PC-9 (cell line): ENCODE results near the gene HSD17B11. TPM values are rescaled to one million over a fixed set of nuclear protein-coding genes. Genes with fewer than 3 reads are reported as not detected.
"Not testable (repeated sequence)": the region's sequence is repeated elsewhere in the genome, so short reads cannot be mapped to it uniquely, and the experiment has no call there.

ENCODE experiments used
- BruUV-seq: library from RNA; stranded (reverse); fragments of 400-500 nt; replicated peaks from 2 replicates; lab custom pipeline; 2021; lab: Mats Ljungman, UMichigan
- CTCF ChIA-PET: fragments of 300-600 bp; sonication (Branson Sonifier 250); formaldehyde crosslinking; loops from one replicate; lab custom pipeline; 2022; ENCODE audit warnings: antibody characterized with exemption; lab: Charles Lee
- POLR2A ChIA-PET: fragments of 300-600 bp; sonication (Branson Sonifier 250); formaldehyde crosslinking; loops from one replicate; lab custom pipeline; 2022; ENCODE audit warnings: antibody characterized with exemption; ENCODE audit not compliant: unreplicated experiment; lab: Charles Lee
- DNase-seq, 2 experiments: peaks; one replicate each; pipeline versions ENCODE4 v3.0.0 to v3.0.0-alpha.2; 2015 to 2022; ENCODE audit warnings: mixed read lengths in 1 of 2
- H2AFZ ChIP-seq: fragments of 200-600 bp; sonication (generic); 2 replicates; pipeline ENCODE4 v1.8.1; 2017; ENCODE audit warnings: antibody characterized with exemption
- H3F3A ChIP-seq: fragments of 200-600 bp; sonication (generic); 2 replicates; pipeline ENCODE4 v1.8.1; 2017; ENCODE audit warnings: antibody characterized with exemption, mild to moderate bottlenecking, low read depth; ENCODE audit not compliant: insufficient read depth
- H3K27ac ChIP-seq: fragments of 200-600 bp; sonication (generic); 2 replicates; pipeline ENCODE4 v1.6.1; 2016; ENCODE audit warnings: mixed run types
- H3K27me3 ChIP-seq: fragments of 200-600 bp; sonication (generic); 2 replicates; pipeline ENCODE4 v1.6.1; 2016; ENCODE audit warnings: low read depth, mixed run types; ENCODE audit not compliant: insufficient read depth
- H3K36me3 ChIP-seq: fragments of 200-600 bp; sonication (generic); 2 replicates; pipeline ENCODE4 v1.6.1; 2016; ENCODE audit warnings: low read depth, mixed run types
- H3K4me1 ChIP-seq: fragments of 200-600 bp; sonication (generic); replicated peaks from 2 replicates; pipeline ENCODE4 v1.6.1; 2016; ENCODE audit warnings: mixed run types; ENCODE audit not compliant: insufficient read depth
- H3K4me2 ChIP-seq: fragments of 200-600 bp; sonication (generic); 2 replicates; pipeline ENCODE4 v1.6.1; 2017; ENCODE audit warnings: mixed run types
- H3K4me3 ChIP-seq: fragments of 200-600 bp; sonication (generic); 2 replicates; pipeline ENCODE4 v1.6.1; 2016; ENCODE audit warnings: mixed run types
- H3K79me2 ChIP-seq: fragments of 200-600 bp; sonication (generic); 2 replicates; pipeline ENCODE4 v1.6.1; 2017; ENCODE audit warnings: low read depth, mixed run types
- H3K9me2 ChIP-seq: fragments of 200-600 bp; sonication (generic); 2 replicates; pipeline ENCODE4 v1.8.1; 2017; ENCODE audit warnings: mild to moderate bottlenecking; ENCODE audit not compliant: insufficient read depth
- H3K9me3 ChIP-seq: fragments of 200-600 bp; sonication (generic); 2 replicates; pipeline ENCODE4 v1.8.1; 2016; ENCODE audit warnings: low read depth; ENCODE audit not compliant: insufficient read depth
- H4K20me1 ChIP-seq: fragments of 200-600 bp; sonication (generic); 2 replicates; pipeline ENCODE4 v1.8.1; 2017; ENCODE audit not compliant: insufficient read depth
- EZH2 ChIP-seq: fragments of 200-600 bp; sonication (generic); IDR thresholded peaks from 2 replicates; pipeline ENCODE4 v1.8.0; 2017; ENCODE audit warnings: antibody characterized with exemption, low read depth
- intact Hi-C: fragments of 100-400 bp; cut with micrococcal nuclease; formaldehyde crosslinking; loops from one replicate; pipeline ENCODE4 v1.10.0; 2022; ENCODE audit not compliant: unreplicated experiment
- total RNA-seq: library from RNA; stranded (reverse); gene quantifications from 2 replicates; pipeline ENCODE4 v1.2.3, GENCODE V29; 2021
- TF ChIP-seq, protein P1 (sequence below): fragments of 200-600 bp; sonication (generic); conservative IDR thresholded peaks from 2 replicates; pipeline ENCODE4 v1.6.1; 2017; ENCODE audit warnings: mixed run types, antibody characterized with exemption, mild to moderate bottlenecking, moderate library complexity

Gene HSD17B11
- total RNA-seq, 1 experiment from 2014 or later, result 26.9 TPM

DNA sequence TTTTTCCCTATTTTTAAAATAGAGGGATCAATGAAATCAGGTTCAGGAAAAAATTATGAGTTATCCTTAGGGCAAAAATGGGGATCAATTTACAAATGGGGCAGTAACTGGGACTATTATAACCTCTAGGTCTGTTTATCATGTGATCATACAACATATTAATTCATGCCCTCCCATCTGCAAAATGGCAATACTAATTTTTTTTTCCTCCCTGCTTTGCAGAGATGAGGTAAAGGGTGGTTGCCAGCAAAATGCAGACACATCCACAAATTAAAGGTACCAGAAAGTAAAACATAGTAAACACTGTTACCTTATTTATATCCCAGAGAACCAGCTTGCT, 467 bp downstream of the HSD17B11 start:
- ChIA-PET CTCF (interaction anchor here (0.6 to 0.7 kb wide), 2 partner anchors 92 to 119 kb away, joined by 3 to 9 read pairs; no protein-coding TSS in a partner anchor), POLR2A (interaction anchor here (1.1 kb wide), 1 partner anchor 32 kb away, joined by 5 read pairs; the partner anchor contains the start of gene NUDT9)
- H4K20me1 ChIP-seq, result no peaks in the 10 kb centered on the region
- H3K27ac ChIP-seq, result peak overlapping the region; percentile 55
- peaks cover 21% of the 10 kb centered on the region for H3K79me2 ChIP-seq
- no peaks in the 10 kb centered on the region for H3K27me3 ChIP-seq
- no peak for DNase-seq
- H3K9me3 ChIP-seq, result no peaks in the 10 kb centered on the region
- BruUV-seq, result TSS peak; percentile 66
- peak overlapping the region; percentile 84 for H3K4me2 ChIP-seq
- 0 out of 2 replicates have a peak, but pooled peaks cover 5% of the 10 kb centered on the region for H3K4me1 ChIP-seq
- intact Hi-C loops, result loop anchor here (2.0 kb wide), 1 partner anchor 32 kb away; the partner anchor contains the start of gene NUDT9
- no peaks in the 10 kb centered on the region for H3K9me2 ChIP-seq
- peak overlapping the region; percentile 88 for H3K4me3 ChIP-seq
- H2AFZ ChIP-seq, result peak overlapping the region; percentile 86
- peaks cover 8% of the 10 kb centered on the region; the same call in 1 of the 2 replicates for H3F3A ChIP-seq
- TF ChIP-seq EZH2, result no peak
- TF ChIP-seq, protein P1, sequence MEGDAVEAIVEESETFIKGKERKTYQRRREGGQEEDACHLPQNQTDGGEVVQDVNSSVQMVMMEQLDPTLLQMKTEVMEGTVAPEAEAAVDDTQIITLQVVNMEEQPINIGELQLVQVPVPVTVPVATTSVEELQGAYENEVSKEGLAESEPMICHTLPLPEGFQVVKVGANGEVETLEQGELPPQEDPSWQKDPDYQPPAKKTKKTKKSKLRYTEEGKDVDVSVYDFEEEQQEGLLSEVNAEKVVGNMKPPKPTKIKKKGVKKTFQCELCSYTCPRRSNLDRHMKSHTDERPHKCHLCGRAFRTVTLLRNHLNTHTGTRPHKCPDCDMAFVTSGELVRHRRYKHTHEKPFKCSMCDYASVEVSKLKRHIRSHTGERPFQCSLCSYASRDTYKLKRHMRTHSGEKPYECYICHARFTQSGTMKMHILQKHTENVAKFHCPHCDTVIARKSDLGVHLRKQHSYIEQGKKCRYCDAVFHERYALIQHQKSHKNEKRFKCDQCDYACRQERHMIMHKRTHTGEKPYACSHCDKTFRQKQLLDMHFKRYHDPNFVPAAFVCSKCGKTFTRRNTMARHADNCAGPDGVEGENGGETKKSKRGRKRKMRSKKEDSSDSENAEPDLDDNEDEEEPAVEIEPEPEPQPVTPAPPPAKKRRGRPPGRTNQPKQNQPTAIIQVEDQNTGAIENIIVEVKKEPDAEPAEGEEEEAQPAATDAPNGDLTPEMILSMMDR, result no peak
- H3K36me3 ChIP-seq, result no peaks in the 10 kb centered on the region

DNA sequence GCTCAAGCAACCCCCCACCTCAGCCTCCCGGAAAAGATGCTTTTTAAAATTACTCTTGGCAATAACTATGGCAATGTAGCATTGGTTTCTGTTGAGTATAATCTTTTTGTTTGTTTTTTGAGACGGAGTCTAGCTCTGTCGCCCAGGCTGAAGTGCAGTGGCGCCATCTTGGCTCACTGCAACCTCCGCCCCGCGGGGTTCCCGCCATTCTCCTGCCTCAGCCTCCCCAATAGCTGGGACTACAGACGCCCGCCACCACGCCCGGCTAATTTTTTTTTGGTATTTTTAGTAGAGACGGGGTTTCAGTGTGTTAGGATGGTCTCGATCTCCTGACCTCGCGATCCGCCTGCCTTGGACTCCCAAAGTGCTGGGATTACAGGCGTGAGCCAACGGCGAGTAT, 933 bp downstream of the HSD17B11 start:
- peak overlapping the region; percentile 88 for H3K4me3 ChIP-seq
- H3K36me3 ChIP-seq, DNase-seq, H3K4me1 ChIP-seq, H3K9me2 ChIP-seq, H3F3A ChIP-seq, H3K9me3 ChIP-seq, BruUV-seq, POLR2A ChIA-PET, H4K20me1 ChIP-seq, H3K27me3 ChIP-seq: not testable (repeated sequence)
- peaks cover 21% of the 10 kb centered on the region for H3K79me2 ChIP-seq
- H2AFZ ChIP-seq, result peak overlapping the region; percentile 86
- CTCF ChIA-PET, result interaction anchor here (0.6 kb wide), 1 partner anchor 93 kb away, joined by 3 read pairs; no protein-coding TSS in a partner anchor
- peak overlapping the region; percentile 84 for H3K4me2 ChIP-seq
- H3K27ac ChIP-seq, result peak overlapping the region; percentile 55; the same call in 1 of the 2 replicates
- intact Hi-C loops, result loop anchor here (2.0 kb wide), 1 partner anchor 33 kb away; the partner anchor contains the start of gene NUDT9

- DNase-seq, result no peak
- Histone ChIP-seq H4K20me1 (no peaks in the 10 kb centered on the region), H3K27me3 (no peaks in the 10 kb centered on the region), H3K4me1 (0 out of 2 replicates have a peak, but pooled peaks cover 5% of the 10 kb centered on the region), H3F3A (peaks cover 8% of the 10 kb centered on the region; the same call in 1 of the 2 replicates), H3K79me2 (peaks cover 21% of the 10 kb centered on the region), H3K27ac (no peak overlapping the region), H3K9me2 (no peaks in the 10 kb centered on the region), H3K4me2 (peak overlapping the region; percentile 84; the same call in 1 of the 2 replicates), H3K36me3 (no peaks in the 10 kb centered on the region), H3K9me3 (no peaks in the 10 kb centered on the region), H3K4me3 (no peak overlapping the region), H2AFZ (no peak overlapping the region)
- ChIA-PET POLR2A (no interaction called here), CTCF (no interaction called here)
- BruUV-seq, result no TSS peak
- intact Hi-C loops, result no loop called here
- TF ChIP-seq EZH2, result no peak
- TF ChIP-seq, protein P1, result no peak
Measured at GRCh38 chr4:87388901-87389300, 2.1 kb downstream of the HSD17B11 start.
